ENCODE measurements around the gene LRRC38.

Gene LRRC38

DNA sequence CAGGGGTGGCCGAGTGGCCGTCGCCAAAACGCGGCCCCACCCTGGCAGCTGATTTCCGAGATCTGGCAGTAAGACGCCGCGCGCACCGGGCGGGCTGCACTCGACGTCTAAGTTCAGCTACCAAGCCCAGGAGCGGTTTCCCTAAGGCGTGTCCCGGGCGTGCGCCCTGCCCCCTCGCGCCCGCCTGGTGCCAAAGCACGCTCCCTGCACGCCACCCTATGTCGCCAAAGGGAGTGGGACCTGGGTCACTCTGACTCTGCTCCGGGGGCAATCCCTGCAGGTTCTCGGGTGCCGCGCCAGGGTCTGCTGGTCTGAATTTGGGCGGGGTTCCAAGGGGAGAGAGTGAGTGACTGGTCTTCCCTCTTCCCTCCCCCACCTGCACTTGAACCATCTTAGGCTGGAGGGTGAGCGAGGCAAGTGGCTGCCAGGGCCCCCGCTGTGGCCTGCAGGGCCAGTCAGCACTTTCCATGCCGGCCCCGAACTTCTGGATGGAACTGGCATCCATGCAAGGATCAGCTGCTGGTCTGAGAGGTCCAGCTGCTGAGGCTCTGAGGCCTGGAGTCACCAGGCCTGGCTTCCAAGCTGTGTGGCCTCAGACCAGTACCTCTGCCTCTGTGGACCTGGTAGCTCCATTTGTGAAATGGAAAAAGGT, at the start of gene LRRC38:
TSS of gene LRRC38 (minus strand) at position 109 of the 652 bp plus-strand sequence. CDS start 410 bp downstream, outside the sequence.
- TF ChIP-seq, protein P1, sequence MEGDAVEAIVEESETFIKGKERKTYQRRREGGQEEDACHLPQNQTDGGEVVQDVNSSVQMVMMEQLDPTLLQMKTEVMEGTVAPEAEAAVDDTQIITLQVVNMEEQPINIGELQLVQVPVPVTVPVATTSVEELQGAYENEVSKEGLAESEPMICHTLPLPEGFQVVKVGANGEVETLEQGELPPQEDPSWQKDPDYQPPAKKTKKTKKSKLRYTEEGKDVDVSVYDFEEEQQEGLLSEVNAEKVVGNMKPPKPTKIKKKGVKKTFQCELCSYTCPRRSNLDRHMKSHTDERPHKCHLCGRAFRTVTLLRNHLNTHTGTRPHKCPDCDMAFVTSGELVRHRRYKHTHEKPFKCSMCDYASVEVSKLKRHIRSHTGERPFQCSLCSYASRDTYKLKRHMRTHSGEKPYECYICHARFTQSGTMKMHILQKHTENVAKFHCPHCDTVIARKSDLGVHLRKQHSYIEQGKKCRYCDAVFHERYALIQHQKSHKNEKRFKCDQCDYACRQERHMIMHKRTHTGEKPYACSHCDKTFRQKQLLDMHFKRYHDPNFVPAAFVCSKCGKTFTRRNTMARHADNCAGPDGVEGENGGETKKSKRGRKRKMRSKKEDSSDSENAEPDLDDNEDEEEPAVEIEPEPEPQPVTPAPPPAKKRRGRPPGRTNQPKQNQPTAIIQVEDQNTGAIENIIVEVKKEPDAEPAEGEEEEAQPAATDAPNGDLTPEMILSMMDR (IDR thresholded peaks at IDR 0.05), result no peak; the same call in 1 of the 2 replicates

GRCh38 chr1:13560541-13560940, 46.7 kb upstream of the LRRC38 start:
- TF ChIP-seq, protein P1 (IDR thresholded peaks at IDR 0.05), result no peak

DNA sequence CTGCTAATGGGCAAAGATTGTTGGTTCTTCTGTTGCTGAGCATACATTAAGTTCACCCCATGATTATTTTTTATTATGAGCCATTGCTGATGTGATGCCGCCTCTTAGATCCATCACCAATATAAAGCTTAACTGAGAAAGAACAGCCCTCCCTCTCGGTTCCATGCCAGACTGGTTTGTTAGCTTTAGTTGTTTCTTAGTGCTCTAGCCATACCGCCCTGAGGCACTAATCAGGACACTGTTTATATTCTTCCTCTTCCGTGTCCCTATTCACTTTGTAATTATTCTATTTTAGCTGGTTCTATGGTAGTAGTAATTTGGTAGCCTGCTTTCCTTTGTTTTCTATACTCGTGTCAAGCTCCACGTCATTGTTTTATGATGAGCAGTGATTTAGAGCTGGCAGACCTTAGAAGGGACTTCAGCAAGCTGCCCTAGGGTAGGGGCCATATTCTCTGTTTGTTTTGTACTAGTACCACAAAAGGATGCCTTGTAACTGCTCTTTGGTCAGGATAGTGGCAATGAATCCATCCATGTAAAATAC, 42.5 kb upstream of the LRRC38 start:
- TF ChIP-seq, protein P1 (IDR thresholded peaks at IDR 0.05), result no peak

GRCh38 chr1:13554798-13555197, 41.0 kb upstream of the LRRC38 start:
- TF ChIP-seq, protein P1 (IDR thresholded peaks at IDR 0.05), result no peak

- TF ChIP-seq, protein P1 (IDR thresholded peaks at IDR 0.05), result no peak
Observed at GRCh38 chr1:13550663-13551062, 36.9 kb upstream of the LRRC38 start.

- TF ChIP-seq, protein P1 (IDR thresholded peaks at IDR 0.05), result no peak
Observed at GRCh38 chr1:13549521-13549920, 35.7 kb upstream of the LRRC38 start.

DNA sequence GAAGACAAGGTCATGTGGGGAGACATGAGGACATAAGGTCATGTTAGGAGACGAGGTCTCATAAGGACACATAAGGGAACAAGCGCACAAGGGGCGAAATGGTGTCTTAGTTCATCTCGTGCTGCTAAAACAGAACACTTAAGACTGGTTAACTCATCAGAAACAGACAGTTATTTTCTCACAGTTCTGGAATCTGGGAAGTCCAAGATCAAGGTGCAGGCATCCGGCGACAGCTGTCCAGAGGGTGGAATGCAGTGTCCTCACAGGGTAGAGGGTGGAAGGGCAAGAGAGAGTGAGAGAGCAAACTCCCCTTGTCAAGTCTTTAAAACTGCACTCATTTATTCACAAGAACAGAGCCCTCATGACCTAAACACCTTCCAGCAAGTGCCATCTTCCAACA, 35.2 kb upstream of the LRRC38 start:
- TF ChIP-seq, protein P1 (IDR thresholded peaks at IDR 0.05), result no peak
